Activated T-cell treated with anti-CD3 and anti-CD28 coated beads, Interleukin-2, amount 50 U/mL, for 1 hour (primary cell): Measurements from ENCODE around the gene SORCS3.

ENCODE experiments used
- DNase-seq: peaks from one replicate; pipeline ENCODE4 v3.0.0-alpha.2; 2020

SORCS3 gene

GRCh38 chr10:104867966-104868598 is 227.0 kb downstream of the SORCS3 start:
- no peak for DNase-seq

GRCh38 chr10:104872691-104873090 is 231.6 kb downstream of the SORCS3 start:
- no peak for DNase-seq

GRCh38 chr10:104873161-104873560 is 232.1 kb downstream of the SORCS3 start:
- no peak for DNase-seq

GRCh38 chr10:104875561-104875960 is 234.5 kb downstream of the SORCS3 start:
- DNase-seq = no peak

- no peak for DNase-seq
Measured at GRCh38 chr10:104880624-104881398, 239.7 kb downstream of the SORCS3 start.

- DNase-seq = no peak
Measured at GRCh38 chr10:104881740-104882139, 240.7 kb downstream of the SORCS3 start.

GRCh38 chr10:104892879-104893617 is 252.0 kb downstream of the SORCS3 start:
- DNase-seq = no peak

GRCh38 chr10:104893701-104894100 is 252.6 kb downstream of the SORCS3 start:
- no peak for DNase-seq

- no peak for DNase-seq
Measured at GRCh38 chr10:104894681-104895080, 253.6 kb downstream of the SORCS3 start.

GRCh38 chr10:104895541-104895940 is 254.5 kb downstream of the SORCS3 start:
- DNase-seq = no peak

GRCh38 chr10:104895981-104896380 is 254.9 kb downstream of the SORCS3 start:
- no peak for DNase-seq

- DNase-seq = no peak
Measured at GRCh38 chr10:104897696-104898095, 256.6 kb downstream of the SORCS3 start.

GRCh38 chr10:104899779-104900178 is 258.7 kb downstream of the SORCS3 start:
- no peak for DNase-seq

- DNase-seq = no peak
Measured at GRCh38 chr10:104903433-104903832, 262.3 kb downstream of the SORCS3 start.

GRCh38 chr10:104904753-104905323 is 263.7 kb downstream of the SORCS3 start:
- no peak for DNase-seq

GRCh38 chr10:104906112-104906511 is 265.0 kb downstream of the SORCS3 start:
- DNase-seq = no peak

GRCh38 chr10:104907521-104907920 is 266.4 kb downstream of the SORCS3 start:
- DNase-seq = no peak

- no peak for DNase-seq
Measured at GRCh38 chr10:104908581-104908980, 267.5 kb downstream of the SORCS3 start.

GRCh38 chr10:104910712-104911111 is 269.6 kb downstream of the SORCS3 start:
- DNase-seq = no peak

GRCh38 chr10:104913390-104913789 is 272.3 kb downstream of the SORCS3 start:
- no peak for DNase-seq

- no peak for DNase-seq
Measured at GRCh38 chr10:104920476-104920875, 279.4 kb downstream of the SORCS3 start.

- no peak for DNase-seq
Measured at GRCh38 chr10:104921763-104922162, 280.7 kb downstream of the SORCS3 start.

- no peak for DNase-seq
Measured at GRCh38 chr10:104922810-104923209, 281.7 kb downstream of the SORCS3 start.

- no peak for DNase-seq
Measured at GRCh38 chr10:104923501-104923900, 282.4 kb downstream of the SORCS3 start.
